GDM1 (cell line): ENCODE measurements around the gene FADS1.
A peak's percentile ranks its signal among the peaks of the same experiment; 100 is the strongest.

Experiments
- DNase-seq: peaks from one replicate; lab custom pipeline; 2025; lab: John Stamatoyannopoulos, UW

Gene FADS1

DNA sequence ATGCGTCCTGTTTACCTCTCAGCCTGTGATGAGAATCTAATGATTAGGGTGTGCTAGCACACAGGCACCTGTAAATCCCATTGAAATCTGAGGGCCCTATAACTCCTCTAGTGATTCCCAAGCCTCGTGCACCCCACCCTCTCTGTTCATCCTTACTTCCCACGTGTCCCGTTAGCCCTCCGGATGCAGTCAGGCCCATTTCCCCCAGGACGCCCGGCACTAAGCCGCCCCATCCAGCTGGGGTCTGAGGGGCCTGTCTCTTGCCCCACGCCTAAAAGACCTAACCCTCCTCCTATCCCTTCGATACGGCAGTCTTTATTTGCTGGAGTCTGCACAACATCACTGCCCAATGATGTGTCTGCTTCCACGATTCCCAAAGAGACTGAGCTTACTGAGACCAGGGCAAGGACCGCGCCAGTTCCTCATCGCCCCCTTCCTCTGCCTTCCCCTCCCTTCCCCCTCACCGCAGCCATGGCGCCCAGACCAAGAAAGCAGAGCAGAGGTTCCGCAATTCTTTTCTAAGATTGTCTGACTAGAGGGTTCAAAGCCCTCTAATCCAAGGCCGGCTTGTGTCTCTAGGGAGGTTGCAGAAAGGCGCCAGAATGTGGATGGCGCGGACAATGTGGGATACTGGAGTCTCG lies 10.2 kb upstream of the FADS1 start:
- peak; percentile 74 for DNase-seq

DNA sequence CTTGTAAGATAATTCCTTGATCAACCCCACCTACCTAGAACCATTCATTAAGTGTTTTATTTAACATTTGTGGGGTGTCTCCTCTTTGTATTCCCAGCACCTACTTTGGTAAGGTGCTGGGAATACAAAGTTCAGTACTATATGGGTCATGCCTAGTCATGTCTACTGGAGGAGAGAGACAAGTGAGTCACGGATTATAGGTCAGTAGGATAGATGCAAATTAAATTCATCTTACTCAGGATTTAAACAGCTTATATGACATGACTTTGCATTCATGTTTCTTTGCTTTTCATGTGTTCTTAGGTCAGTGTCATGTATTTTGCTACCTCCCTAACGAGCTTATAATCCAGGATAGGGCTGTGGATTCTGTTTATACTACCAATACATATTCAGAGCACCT lies 3.4 kb upstream of the FADS1 start:
- DNase-seq: no peak

DNA sequence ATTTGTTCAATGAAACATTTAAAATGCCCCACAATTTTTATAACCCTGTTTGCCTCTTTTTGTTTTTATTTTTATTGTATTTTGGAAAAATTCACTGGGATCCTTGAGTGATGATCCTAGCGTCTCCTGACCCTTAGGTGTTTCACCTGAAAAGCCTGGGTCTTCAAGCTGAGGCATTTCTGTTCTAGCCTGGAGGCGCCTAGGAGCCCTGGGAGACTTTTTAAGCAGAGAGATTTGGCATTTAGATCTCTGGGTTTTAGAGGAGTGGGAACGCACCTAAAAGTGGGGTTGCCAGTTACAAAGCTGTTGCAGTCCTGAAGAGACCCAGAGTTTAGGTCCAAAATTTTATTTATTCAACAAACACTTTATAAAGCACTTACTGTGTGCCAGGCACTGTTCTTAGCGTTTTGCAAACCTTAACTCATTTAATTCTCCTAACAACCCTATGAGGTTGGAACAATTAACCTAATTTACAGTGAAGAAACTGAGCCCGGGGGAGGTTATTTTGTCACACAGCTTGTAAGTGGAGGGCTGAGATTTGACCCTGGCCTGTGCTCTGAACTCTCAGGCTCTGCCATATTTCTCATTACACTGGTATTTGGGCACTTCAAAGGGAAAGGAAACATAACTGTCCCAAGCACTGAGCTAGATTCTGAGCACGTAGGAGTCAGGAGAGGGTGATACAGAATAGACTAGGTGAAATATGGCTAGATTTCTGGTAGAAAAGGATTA lies 834 bp upstream of the FADS1 start:
- no peak for DNase-seq

DNA sequence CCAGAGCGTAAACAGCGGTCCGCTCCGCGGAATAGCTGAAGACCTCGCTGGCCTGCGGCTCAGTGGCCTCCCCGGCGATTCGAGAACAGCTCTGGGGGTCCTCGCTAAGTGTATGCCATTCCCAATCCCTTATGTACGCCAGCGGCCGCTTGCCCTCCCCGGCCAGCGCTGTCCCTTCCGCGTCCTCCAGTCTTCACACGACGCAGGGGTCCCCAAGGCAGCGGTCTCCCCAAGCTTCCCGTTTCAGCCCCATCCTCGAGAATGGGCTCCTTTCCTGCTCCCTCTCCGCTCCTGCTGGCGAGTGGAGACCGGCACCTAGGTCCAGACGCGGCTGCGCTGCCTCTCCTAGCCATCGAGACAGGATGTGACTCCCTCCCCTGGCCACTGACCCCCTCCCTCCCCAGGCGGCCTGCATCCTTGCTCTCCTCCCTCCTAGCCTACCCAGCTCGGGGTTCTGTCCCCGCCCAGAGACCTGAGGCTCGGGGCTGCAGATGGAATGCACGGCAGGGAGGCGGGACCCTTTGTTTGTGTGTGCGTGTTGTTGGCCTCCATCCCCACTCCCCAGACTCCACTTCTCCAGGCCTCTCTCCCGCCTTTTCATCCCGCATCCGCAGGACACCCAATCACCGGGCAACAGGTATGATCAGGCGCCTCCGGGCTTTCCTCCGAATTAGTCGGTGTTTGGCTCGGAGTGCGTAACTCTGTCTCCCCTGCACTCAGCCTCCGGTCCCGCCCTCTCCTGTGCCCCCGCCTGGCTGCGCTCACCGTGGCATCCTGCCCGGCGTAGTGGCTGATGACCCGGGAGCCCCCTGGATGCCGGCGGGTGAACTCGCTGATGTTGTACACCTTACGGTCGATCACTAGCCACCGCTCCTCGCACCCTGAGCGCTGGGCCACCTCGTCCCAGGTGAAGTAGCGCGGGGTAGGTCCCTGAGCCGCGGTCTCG lies 740 bp downstream of the FADS1 start:
- DNase-seq: peak; percentile 33

GRCh38 chr11:61814958-61815789 lies 1.6 kb downstream of the FADS1 start:
- peak; percentile 80 for DNase-seq

GRCh38 chr11:61814247-61814957 lies 2.4 kb downstream of the FADS1 start:
- DNase-seq: peak; percentile 23

GRCh38 chr11:61812736-61813411 lies 3.9 kb downstream of the FADS1 start:
- DNase-seq: no peak

DNA sequence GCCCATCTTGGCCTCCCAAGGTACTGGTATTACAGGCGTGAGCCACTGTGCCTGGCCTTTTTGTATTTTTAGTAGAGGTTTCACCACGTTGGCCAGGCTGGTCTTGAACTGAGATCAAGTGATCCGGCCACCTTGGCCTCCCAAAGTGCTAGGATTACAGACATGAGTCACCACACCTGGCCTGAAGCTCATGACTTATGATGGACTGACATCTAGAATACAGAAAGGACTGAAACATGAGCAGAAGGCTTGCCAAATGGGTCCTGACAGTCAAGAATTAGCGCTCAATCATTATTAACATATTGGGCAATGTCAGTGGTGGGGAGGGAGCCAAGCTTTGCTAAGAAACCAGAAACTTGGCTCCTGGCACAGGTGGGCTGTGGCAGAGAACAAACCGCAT lies 5.0 kb downstream of the FADS1 start:
- no peak for DNase-seq

- no peak for DNase-seq
Observed at GRCh38 chr11:61810671-61811175, 6.1 kb downstream of the FADS1 start.

DNA sequence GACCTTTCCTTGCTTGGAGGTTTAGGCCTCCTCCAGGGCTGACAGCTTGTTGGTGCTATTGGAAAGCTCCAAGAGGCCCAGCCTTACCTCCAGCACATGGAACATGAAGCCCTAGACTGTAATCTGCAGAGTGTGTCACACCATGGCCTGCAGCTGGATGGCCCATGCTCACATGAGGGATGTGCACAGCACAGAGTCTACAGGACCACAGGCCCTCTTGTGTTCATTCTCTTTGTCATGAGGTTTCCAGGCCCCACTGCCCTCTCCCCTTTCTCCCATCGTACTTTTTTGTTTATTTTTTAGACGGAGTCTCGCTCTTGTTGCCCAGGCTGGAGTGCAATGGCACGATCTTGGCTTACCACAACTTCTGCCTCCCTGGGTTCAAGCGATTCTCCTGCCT lies 10.0 kb downstream of the FADS1 start:
- no peak for DNase-seq

DNA sequence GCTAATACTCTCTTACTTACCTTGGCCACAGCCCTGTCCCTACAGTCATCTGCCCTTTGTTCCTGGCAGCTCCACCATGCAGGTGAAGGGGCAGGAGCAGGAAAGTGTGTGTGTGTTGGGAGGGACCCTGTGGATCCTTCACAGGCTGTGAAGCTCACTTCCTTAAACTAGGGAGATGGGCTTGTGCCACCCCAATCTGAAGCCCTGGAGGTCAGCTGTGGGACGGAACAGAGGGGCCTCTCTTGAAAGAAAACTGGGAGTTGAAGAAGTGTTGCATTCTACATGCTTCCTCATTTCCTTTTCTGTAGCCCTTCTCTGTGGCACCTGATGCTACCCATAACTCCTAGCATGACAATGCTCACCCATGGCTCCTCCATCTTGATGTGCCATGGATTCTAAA lies 11.7 kb downstream of the FADS1 start:
- DNase-seq: no peak

DNA sequence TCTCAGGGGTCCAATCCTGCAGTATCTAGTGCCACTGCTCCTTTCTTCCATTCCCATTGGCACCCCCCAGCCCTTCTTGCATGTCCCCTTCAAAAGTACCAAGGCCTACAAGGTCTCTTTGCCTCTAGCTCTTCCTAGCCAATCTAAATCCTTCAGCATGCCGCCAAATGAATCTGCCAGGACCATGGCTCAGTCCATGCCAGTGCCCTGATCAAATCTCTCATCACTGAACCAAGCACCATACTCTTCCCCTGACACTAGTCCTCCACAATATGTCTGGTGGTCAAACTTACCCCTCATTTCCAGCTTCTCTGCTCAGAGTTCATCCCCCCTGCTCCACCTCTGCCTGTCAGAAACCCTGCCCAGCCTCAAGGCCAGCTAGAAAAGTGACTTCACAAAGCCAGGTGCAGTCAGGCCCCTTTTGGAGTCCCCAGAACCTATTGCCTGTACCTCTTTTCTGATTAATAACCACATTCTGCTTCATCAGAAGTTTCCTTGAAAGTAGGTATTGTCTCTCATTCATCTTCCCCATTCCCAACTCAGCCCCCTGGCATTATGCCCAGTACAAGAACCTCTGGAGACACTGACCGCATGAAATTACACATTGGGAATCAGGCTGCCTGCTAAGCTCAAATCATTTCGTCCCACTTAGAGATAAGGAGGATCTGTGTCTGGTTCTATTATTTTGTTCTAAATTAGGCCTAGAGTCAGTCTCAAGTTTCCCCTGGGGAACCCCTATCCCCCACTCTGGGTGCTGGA lies 12.7 kb downstream of the FADS1 start:
- no peak for DNase-seq

DNA sequence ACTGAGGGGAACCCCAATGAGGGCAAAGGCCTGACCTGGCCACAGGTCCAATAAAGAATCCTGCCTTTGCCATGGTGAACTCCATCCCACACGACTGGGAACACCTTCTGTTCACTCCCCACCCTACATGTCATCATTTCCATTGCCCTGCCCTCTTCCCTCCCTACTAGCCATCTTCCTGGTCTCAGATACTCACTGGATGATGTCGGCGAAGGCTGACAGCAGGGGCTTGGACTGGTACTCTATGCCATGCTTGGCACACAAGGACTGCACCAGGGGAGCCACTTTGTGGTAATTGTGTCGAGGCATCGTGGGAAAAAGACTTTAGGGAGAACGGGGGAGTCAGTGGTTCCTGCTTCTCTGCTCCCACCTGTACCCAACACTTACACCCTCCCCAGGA lies 14.2 kb downstream of the FADS1 start:
- no peak for DNase-seq

- DNase-seq: no peak
Observed at GRCh38 chr11:61800331-61801281, 16.2 kb downstream of the FADS1 start.

- no peak for DNase-seq
Observed at GRCh38 chr11:61799665-61800284, 17.0 kb downstream of the FADS1 start.

DNA sequence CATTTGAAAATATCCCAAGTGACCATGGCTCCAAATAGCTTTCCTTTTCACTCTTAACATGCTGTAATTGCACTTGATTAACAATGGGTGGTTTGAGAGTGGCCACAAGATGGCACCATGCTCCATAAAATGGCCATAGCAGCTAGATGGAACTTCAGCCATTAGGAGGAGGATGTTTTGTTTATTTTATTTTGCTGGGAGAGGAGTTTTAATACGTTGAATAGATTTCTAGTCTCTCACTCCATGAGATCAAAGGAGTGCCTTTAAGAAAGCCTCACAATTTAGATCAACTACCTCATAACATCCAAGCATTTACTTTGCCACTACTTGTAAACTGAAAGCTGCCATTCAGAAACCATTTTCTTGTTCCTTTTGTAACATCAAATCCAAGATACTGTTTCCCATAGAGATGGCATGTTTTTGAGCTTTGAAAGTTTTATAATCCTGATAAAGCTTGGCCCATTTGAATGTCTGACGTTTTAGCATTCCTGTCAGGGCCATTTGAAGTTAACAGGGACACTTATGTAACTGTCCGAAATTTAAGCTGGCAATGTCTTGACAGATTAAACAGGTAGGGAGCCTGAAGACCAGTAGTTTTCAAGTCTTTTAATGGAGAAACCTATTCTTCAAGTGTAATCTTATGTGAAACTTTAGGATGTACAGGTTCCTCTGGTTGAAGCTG lies 19.4 kb downstream of the FADS1 start:
- DNase-seq: peak; percentile 63

GRCh38 chr11:61795876-61796526 lies 20.8 kb downstream of the FADS1 start:
- DNase-seq: no peak
